GM19240 (cell line): ENCODE measurements around the gene MT1H.
"Not testable (repeated sequence)": the region's sequence is repeated elsewhere in the genome, so short reads cannot be mapped to it uniquely, and the experiment has no call there.

Source experiments
- DNase-seq: peaks from one replicate; pipeline ENCODE4 v3.0.0; 2011; ENCODE audit warnings: low spot score; ENCODE audit not compliant: insufficient read length

The MT1H gene

GRCh38 chr16:56664506-56664905 lies 5.1 kb upstream of the MT1H start:
- no peak for DNase-seq

DNA sequence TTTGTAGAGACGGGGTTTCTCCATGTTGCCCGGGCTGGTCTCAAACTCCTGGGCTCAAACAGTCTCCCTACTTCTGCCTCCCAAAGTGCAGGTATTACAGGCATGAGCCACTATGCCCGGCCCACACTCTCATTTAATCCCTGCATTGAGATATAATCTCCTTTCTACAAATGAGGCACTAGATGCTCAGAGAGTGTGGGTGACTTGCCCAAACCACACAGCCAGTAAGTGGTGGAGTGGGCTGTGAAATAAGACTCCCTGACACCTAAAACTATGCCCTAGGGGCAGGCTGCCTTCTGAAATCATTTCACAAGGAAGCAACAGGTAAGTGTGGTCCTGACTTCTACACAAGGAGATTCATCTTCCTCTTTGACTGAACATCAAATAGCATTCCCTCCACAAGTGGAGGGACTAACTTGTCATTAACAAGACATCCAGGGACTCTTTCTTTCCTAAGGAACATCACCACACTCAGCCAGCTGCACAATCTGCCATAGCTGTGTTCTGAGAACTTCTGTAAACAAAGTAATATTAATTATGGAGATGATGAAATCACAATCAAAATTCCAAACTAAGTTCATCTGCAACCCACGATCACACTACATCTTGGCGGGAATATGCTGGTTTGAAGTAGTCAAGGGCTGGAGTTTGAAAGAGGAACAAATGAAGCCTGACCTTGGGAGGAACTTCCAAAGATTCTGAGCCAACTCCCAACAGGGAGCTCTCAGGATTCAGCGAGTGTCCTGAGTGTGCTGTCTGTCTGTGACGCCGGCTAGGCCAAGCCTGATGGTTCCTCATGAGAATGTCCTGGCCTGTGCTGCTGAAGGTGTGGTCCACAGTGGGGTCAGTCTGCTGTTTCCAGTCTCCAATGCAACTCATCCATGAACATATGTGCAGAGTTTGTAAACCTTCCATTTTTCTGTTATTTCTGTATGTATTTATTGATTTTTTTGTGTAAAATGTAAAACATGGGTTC lies 4.0 kb upstream of the MT1H start:
- not testable (repeated sequence) for DNase-seq

- no peak for DNase-seq
Measured at GRCh38 chr16:56667581-56668571, 1.7 kb upstream of the MT1H start, which contains the start of gene MT1G. TSS of gene MT1G (minus strand) at chr16:56668065. CDS start at chr16:56667993, 72 bp downstream.

DNA sequence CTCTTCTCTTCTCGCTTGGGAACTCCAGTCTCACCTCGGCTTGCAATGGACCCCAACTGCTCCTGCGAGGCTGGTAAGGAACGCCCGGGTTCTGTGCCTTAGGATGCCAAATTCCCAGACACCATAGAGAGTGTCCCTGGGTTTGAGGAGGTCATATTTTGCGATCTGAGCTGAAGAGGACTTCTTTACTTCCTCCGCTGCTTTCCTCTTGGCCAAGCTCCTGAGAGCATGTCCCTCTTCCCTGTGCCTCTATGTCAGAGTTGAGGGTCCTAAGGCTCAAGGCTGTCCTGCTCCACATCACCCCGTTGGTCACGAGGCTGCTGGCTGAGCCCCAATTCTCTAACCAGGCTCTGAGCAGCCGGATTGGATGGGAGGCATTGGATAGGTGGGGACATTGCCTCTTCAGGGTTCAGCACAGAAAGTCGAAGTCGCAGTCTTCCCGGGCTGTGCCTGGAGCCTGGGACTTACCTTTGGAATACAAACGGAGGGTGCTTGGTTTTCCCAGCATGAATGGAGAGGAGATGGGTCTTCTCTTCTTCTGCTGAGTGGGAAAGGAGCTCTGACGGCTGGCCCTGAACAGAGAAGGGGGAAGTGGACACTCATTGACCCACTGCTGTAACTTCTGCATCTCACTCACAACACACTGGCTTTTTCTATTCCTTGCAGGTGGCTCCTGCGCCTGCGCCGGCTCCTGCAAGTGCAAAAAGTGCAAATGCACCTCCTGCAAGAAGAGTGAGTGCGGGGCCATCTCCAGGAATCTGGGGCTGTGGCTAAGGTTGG lies 416 bp downstream of the MT1H start:
- no peak for DNase-seq

DNA sequence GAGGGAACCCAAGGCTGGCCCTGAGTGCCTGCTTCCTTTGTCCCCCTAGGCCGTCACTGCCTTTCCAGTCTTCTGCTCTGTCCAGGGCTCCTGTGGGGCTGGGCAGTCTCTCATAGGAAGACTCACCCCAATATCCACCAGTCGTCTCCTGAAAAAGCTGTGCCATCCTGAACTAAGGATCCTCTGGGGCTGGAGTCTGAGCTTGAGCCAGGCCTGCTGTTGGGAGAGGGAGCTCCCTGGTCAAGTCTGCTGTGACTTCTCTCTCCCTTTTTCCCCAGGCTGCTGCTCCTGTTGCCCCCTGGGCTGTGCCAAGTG lies 963 bp downstream of the MT1H start:
- DNase-seq = no peak

GRCh38 chr16:56671691-56672090 lies 2.1 kb downstream of the MT1H start:
- not testable (repeated sequence) for DNase-seq

- not testable (repeated sequence) for DNase-seq
Measured at GRCh38 chr16:56672171-56672570, 2.6 kb downstream of the MT1H start.

- DNase-seq = no peak
Measured at GRCh38 chr16:56672761-56673536, 3.3 kb downstream of the MT1H start.

DNA sequence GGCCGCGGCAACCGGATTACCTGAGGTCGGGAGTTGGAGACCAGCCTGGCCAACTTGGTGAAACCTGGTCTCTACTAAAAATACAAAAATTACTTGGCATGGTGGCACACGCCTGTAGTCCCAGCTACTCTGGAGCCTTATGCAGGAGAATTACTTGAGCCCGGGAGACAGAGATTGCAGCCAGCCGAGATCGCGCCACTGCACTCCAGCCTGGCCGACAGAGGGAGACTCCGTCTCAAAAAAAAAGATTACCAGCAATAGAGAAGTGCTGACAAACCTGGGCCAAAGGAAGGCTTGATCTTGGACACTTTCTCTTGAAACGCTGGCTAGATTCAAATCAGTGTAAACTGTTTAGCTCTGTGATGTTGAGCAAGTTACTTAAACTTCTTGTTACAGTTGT lies 4.3 kb downstream of the MT1H start:
- DNase-seq = no peak

DNA sequence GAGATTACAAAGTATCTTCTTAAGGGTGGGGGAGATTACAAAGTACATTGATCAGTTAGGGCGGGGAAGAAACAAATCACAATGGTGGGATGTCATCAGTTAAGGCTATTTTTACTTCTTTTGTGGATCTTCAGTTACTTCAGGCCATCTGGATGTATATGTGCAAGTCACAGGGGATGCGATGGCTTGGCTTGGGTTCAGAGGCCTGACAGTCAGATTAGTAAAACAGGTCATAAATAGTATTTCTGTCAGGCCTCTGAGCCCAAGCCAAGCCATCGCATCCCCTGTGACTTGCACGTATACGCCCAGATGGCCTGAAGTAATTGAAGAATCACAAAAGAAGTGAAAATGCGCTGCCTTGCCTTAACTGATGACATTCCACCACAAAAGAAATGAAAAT lies 5.0 kb downstream of the MT1H start:
- DNase-seq = not testable (repeated sequence)

GRCh38 chr16:56675685-56676210 lies 6.1 kb downstream of the MT1H start:
- DNase-seq = no peak

DNA sequence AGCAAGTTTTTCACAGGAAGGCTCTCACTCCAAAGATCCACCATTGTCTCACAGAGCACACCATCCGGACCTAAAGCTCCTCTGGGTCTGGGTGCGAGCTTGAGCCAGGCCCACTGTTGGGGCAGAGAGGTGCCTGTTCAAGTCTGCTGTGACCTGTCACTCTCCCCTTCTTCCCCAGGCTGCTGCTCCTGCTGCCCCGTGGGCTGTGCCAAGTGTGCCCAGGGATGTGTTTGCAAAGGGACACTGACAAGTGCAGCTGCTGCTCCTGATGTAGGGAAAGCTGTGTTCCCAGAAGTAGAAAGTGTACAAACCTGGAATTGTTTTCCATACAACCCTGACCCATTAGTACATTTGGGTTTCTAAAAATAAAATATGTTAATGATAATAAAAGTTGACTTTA lies 7.9 kb downstream of the MT1H start:
- DNase-seq = no peak

DNA sequence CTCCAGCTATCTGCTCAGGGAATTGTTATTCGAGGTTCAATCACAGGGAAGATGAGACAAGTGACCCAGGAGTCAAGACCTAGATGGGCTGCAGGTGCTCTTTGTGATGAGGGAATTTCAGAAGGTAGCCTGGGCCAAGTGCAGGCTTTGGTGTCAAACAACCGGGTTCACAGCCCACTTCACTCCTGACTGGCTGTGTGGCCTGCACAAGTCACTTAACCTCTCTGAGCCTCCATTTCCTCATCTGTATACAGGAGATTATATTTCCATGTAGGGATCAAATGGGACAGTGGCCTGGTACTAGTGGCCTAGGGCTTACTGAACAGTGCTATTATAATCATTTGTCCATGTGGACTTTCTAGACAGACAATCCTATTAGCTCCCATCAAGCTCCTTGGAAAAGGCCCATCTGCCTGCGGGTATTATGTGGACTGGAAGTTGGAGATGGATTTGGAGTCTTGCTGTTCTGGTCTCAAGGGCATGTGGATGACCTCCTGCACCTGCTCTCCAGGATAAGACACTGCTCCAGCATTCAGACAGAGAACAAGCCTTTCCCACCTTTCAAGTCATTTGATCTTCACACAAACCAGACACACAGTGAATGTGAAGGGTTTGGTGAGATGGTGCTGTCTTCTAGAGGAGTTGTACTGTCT lies 9.6 kb downstream of the MT1H start:
- no peak for DNase-seq

- no peak for DNase-seq
Measured at GRCh38 chr16:56679818-56680217, 10.2 kb downstream of the MT1H start.

GRCh38 chr16:56681939-56682702 lies 12.5 kb downstream of the MT1H start, which contains the start of gene MT1X:
TSS of gene MT1X (plus strand) at chr16:56682470. CDS start at chr16:56682541, 71 bp downstream.
- peak; percentile 81 for DNase-seq

DNA sequence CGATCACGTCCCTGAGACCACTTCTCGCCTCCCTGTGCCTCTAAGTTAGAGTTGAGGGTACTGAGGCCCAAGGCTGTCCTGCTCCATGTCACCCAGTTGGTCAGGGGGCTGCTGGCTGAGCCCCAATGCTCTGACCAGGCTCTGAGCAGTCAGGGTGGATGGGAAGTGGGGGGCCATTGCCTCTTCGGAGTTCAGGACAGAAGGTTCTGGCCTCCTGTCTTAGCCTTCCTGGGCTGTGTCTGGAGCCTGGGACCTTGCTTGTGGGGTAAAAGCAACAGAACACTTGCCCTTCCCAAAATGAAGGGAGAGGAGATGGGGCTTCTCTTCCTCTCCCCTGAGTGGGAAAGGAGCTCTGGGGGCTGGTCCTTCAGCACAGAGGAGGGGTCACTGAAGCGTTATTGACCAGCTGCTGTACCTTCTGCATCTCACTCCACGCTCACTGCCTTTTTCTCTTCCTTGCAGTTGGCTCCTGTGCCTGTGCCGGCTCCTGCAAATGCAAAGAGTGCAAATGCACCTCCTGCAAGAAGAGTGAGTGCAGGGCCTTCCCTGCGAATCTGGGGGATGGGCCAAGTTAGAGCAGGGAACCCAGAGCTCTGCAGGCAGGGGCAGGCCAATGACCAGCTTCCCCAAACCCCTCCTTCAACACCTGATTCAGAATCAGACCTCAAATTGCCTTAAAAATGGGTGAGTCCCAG lies 13.2 kb downstream of the MT1H start:
- DNase-seq = no peak

- no peak for DNase-seq
Measured at GRCh38 chr16:56683424-56684172, 14.0 kb downstream of the MT1H start.
